IMR-90 (cell line): ENCODE measurements around the gene RAPGEF3.

Experiments
- BHLHE40 ChIP-seq: fragments of 150-350 bp; IDR thresholded peaks from 2 replicates; pipeline ENCODE4 v1.6.1; 2016; ENCODE audit warnings: mild to moderate bottlenecking, low read depth, low read length
- CTCF ChIP-seq: conservative IDR thresholded peaks from 2 replicates; pipeline ENCODE4 v1.5.1; 2012; ENCODE audit warnings: mild to moderate bottlenecking, low read depth, low read length, improper control_type of control experiment
- ELK1 ChIP-seq: fragments of 150-350 bp; IDR thresholded peaks from 2 replicates; pipeline ENCODE4 v1.6.1; 2016; ENCODE audit warnings: low read depth, mild to moderate bottlenecking, low read length, moderate library complexity, borderline replicate concordance
- FOS ChIP-seq: fragments of 150-350 bp; IDR thresholded peaks from 2 replicates; pipeline ENCODE4 v1.6.1; 2016; ENCODE audit warnings: low read depth, low read length
- MAZ ChIP-seq: IDR thresholded peaks from 2 replicates; pipeline ENCODE4 v1.6.1; 2012; ENCODE audit warnings: low read depth, mild to moderate bottlenecking, low read length, improper control_type of control experiment, moderate library complexity, borderline replicate concordance
- POLR2A ChIP-seq: IDR thresholded peaks from 2 replicates; pipeline ENCODE4 v1.6.1; 2012; ENCODE audit warnings: mild to moderate bottlenecking, low read depth, low read length
- RAD21 ChIP-seq: IDR thresholded peaks from 2 replicates; pipeline ENCODE4 v1.6.1; 2012; ENCODE audit warnings: low read length, improper control_type of control experiment
- RCOR1 ChIP-seq: IDR thresholded peaks from 2 replicates; pipeline ENCODE4 v1.6.1; 2012; ENCODE audit warnings: mild to moderate bottlenecking, low read length, improper control_type of control experiment; ENCODE audit not compliant: insufficient replicate concordance
- SMC3 ChIP-seq: fragments of 150-350 bp; IDR thresholded peaks from 2 replicates; pipeline ENCODE4 v1.6.1; 2016; ENCODE audit warnings: low read depth, mild to moderate bottlenecking, antibody characterized with exemption, low read length, moderate library complexity
- TF ChIP-seq, protein P1 (sequence below): fragments of 150-350 bp; IDR thresholded peaks from 2 replicates; pipeline ENCODE4 v1.6.1; 2017; ENCODE audit warnings: mild to moderate bottlenecking, antibody characterized with exemption, low read length, low read depth

DNA sequence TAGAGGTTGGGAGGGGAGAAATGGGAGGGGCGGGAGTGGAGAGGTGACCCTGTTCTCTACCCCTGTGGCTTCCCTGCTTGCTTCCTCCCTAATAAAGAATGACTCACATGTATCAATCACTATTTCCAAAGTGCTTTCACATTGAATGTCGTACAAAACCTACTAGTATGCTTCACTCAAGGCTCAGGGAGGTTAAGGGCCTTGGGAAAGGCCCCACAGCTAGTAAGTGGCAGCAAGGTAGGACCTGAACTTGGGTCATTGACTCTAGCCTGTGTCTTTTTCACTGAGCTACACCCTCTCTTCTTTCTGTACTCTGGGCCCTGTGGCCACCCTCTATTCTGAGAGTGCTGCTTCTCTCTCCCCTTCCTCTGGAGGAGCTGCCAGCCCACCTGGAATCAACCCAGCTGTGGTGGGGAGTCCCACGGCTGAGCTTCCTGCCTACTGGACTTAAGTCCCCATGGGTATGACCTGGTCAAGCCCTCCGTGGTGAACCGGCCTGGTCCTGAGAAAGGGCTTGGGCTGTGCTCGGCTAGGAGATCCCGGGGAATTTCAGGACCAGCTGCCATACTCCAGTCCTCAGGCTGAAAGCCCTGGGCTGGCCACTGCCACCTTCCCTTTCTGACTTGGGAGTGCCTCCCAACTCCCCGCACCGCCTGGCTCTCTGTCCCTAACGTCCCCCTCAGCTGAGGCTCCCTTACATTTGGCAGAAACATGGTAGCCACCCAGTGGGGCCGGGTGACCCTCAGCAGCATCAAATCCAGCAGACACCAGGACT lies 27.4 kb upstream of the RAPGEF3 start:
- no peak for TF ChIP-seq CTCF
- no peak for TF ChIP-seq MAZ
- no peak for TF ChIP-seq RAD21
- TF ChIP-seq ELK1, result no peak
- no peak for TF ChIP-seq FOS
- no peak for TF ChIP-seq RCOR1
- TF ChIP-seq, protein P1, sequence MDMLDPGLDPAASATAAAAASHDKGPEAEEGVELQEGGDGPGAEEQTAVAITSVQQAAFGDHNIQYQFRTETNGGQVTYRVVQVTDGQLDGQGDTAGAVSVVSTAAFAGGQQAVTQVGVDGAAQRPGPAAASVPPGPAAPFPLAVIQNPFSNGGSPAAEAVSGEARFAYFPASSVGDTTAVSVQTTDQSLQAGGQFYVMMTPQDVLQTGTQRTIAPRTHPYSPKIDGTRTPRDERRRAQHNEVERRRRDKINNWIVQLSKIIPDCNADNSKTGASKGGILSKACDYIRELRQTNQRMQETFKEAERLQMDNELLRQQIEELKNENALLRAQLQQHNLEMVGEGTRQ, result no peak
- no peak for TF ChIP-seq BHLHE40
- no peak for TF ChIP-seq POLR2A
- TF ChIP-seq SMC3, result no peak
